ENCODE data around the gene MAP2K5.
A peak's percentile ranks its signal among the peaks of the same experiment; 100 is the strongest.

The MAP2K5 gene

DNA sequence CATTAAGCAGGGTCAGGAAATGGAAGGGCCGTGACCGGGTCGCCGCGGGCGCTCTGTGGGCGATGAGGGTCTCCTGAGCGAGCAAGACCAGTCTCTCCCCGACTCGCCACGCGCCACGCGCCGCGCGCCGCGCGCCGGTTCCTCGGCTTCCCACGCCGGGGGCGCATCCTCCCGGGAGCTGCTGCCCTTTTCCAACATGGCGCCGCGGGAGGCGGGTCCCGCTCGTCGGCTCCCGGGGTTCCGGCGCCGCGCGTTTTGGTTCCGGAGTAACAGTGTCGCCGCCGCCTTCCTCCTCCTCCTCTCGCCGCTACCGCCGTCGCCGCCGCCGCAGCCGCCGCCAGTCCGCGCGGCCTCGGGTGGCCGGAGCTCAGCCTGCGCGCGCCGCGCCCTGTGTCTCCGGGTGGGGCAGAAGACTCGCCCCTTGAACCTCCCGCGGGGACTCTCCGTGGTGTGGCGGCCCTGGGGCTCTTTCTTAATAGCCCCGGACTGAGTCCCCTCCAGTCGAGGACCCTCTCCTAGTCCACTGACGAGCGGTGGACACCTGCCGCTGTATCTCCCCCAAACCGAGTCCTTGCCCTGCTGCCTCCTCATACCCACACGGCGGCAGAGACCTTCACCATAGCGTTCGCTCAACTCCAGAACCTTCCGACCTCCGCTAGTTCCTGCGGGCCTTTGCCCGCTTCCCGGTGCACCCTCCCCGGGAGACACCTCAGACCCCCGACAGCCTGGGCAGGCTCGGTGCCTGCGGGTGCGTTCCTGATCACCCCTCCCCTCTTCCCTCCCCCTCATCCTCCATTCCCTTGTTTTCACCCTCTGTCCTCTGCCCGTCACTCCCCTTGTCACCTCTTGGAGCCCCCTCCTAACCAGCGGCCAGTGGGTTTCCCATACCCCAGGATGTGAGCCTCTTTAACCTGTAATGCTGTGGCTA, at the start of gene MAP2K5:
Gene MAP2K5 (plus strand): TSS at position 284 of the 928 bp plus-strand sequence. CDS start 633 bp downstream, at position 917.
- DNase-seq: peak; percentile 69

DNA sequence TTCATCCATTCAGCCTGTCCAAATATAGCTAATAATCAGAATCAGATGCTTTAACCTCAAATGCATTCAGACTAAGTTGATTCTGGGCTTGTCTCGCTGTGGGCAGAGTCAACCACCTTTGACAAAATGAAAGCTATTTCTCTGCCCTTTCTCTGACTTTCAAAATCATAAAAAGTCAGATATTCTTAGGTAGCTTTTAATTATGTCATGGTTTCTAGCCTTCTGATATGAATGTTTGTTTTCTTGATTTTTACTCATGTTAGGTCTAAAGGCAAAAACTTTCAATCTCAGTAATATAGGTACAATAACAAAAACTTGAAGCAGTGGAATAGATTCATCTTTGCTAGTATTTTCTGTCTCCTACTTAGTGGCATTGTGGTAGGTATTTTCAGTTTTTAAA, 46.9 kb upstream of the MAP2K5 start:
- no peak for DNase-seq

DNA sequence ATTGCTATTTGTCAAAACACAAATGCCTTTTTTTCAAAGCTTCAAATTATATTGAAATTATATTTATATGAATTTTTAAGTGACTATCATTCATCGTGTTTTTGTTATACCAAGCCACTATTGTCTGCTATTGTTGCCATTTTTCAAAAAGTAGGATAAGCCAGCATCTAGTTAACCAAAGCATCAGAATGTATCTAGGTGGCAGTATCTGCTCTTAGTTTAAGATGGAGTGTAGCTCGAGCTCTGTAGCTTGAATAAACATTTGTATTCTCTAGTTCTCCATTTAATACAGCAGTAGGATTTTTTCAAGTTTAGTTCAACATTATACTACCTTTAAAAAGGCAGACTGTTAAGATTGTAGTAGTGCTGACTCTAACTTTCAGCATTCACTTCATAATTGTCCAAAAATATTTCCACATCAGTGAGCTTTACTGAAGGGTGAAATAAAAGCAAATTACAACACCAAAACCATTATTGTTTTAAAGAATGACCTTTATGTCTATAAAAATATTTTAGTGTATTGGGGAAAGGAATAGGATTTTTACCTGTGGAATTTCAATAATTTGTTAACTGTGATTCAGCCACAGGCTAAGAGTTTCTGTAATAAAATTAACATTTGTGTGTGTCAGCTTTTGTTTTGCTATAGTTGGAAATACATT, 41.2 kb upstream of the MAP2K5 start:
- DNase-seq: no peak

DNA sequence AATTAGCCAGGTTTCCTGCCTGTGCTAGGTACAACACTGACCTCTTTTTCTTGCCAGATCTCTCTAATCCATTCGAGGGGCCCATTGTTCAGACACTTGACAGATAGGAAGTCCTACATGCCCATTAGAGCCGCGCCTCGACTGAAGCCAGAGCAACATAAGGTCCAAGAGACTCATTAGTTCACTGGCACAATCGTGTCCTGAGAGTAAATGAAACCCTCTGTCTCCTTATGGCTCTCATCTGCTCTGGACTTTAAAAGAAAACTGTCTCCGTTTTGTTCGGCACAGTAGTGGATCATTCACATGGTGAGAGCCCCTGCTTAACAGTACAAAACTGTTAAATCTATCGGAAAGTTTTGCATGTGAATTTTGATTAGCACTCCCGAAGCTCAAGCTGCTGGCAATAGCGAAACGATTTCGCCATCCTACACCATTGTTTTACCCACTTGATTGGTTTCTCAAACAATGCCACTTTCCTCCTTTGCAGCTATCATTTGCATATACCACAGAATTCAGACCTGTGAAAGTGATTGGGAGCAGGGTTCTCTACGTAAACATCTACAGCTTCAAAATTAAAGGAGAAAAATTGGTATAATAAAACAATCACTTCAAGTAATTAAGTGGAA, 40.6 kb upstream of the MAP2K5 start:
- DNase-seq: no peak

DNA sequence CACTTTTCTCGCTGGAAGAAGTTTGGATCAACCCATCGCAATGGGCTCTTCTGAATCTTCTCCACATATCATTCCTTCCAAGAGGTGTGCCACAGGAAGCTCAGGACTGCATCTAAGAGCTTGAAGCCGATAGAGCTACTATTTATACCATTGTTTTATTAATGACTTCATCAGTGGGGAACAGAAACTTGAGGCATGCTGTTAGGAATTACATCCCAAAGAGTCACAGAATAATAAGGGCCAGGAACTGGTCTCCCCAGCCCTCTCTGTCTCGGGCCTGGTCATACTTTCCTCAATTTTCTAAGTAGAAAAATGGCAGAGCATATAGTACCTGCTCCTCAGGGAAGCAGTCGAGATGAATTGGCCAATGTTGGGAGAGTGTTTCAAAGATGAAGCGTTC, 38.4 kb upstream of the MAP2K5 start:
- DNase-seq: no peak

DNA sequence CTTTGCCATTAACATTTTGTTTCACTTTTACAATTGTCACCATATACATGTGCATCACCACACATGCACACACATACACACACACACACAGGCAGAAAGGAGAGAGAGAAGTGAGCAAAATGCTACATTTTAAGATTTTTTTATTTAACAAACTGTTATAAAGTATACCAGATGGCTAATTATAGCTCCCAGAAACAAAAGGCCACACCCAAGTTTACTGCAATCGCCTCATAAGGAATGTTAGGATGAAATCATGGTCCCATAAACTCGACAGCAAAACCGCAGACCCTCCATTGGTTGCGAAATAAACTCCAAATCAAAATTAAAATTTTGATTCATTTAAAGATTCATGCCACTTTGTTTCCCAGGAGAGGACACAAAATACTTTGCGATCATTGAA, 37.7 kb upstream of the MAP2K5 start:
- DNase-seq: no peak

DNA sequence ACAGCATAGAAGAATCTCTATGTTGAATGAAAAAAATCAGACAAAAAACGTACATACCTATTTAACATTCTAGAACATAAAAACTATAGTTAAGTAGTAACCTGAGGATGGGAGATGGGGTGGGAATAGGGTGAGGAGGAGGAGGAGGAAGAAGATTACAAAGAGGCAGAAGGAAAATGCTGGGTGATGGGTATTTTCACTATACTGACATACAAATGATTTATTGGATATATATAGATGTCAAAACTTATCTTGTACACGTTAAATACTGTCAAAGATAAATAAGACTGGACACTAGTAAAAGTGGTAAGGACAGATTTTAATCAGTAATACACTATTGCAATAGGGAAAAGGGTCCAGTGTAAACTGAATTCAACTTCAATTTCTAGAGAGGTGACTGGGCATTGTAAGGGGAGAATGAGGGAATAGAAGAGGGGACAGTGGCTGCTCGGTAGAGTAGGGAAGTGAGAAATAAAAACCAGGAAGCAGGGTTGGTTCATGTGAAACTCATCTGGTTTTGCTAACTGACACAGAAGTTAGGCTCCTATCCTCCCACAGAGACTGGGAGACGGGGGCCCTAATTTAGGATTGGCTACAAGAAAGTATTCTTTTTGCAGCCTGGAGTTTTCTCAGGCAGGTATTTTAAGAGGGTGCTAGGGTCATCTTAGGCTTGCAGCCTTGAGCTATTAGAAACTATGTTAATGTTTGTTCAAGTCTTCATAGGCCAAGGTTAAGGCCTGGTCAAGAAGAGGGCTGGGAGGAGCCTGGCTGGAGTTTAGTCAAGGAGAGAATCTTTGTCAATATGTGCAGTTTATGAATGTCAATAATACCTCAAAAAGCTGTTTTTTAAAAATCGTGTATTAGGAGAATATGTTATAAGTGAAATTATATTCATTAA, 36.6 kb upstream of the MAP2K5 start:
- no peak for DNase-seq

DNA sequence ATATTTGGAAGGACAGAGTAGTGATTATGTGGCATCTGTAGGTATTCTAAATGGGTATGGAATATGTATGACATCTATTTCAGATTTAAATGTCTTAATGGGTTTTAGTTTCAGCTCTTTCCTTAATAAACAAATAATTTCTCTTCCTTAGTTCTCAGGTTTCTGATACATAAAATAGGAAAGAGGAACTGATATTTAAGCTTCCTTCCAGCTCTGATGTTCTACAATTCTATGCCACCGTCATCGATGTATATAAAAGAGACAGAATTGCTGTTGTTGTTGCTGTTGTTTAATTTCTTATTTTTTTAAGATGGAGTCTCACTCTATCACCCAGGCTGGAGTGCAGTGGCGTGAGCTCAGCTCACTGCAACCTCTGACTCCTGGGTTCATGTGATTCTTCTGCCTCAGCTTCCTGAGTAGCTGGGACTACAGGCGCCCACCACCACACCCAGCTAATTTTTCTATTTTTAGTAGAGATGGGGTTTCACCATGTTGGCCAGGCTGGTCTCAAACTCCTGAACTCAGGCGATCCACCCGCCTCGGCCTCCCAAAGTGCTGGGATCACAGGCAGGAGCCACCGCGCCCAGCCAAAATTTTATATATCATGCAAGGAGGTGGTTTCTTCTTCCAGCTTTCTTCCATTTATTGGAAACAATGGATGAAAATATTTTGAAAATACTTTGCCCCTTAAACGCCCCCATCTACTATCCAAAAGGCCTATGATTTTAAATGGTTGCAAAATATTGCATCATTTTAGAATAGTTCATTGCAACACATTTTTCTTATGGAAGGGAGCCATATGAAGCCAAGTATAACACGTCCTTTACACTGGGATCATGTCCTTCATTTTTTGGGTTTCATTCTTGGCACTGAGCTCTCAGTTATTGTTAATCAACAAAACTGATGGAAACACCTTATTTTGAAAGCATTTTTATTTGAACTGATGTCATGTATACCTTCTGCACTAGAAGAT, 35.4 kb upstream of the MAP2K5 start:
- DNase-seq: no peak

DNA sequence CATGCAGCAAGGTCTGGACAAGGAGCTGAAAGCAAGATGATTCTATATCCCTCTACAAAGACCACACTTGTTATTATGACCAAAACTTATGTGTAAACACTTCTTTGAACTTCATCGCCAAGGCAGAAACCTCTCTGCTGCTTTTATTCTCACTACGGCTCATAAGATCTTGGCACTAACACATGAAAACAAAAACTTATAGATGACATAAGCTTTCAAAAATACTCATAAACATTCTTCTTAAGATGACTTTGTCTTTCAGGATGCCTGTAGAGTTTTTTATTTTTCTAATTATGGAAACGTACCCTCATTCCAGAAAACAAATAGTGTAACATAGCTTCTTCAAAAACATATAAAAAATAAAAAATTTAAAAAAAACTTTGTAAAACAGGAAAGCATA, 34.1 kb upstream of the MAP2K5 start:
- DNase-seq: no peak

DNA sequence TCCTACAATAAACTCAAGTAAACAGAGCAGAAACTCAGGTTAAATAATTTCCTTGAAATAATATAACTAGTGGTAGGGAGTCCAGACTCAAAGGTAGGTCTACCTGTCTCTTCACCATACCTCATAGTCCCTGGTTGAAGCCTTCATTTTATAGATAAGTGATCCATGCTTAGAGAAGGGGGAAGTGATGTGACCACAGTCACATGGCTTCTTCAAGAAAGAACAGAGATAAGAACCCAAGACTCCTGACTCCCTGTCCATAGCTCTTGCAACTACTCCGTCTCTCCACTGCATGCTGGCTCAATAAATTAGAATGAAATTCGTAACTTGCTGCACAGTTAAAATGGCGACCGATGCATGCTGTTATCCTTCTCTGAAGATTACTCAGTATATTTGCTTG, 32.6 kb upstream of the MAP2K5 start:
- DNase-seq: no peak

DNA sequence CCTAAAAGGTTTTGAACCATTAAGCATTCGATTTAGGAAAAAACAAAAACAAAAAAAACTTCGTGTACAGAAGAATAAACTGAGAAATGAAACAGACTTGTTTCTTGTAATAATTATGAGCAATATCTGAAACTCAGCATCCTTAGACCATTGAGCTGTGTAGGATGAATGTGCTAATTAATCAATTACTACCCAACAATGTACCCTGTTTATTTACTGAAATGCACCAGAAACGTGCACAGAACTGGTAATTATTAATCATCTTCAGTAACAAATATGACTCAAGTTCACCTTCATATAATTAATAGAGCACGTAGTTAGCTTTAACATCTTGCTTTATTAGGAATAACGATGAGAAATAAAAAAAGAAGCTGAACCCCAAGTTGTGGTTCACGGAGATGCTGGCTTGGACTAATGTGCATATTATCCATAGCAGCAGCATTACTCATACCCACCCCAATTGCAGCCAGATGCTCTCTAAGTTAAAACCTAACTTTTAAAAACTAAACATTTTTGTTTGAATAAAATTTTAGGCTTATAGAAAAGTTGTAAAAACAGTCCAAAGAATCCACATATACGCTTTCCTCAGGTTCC, 31.8 kb upstream of the MAP2K5 start:
- DNase-seq: no peak

DNA sequence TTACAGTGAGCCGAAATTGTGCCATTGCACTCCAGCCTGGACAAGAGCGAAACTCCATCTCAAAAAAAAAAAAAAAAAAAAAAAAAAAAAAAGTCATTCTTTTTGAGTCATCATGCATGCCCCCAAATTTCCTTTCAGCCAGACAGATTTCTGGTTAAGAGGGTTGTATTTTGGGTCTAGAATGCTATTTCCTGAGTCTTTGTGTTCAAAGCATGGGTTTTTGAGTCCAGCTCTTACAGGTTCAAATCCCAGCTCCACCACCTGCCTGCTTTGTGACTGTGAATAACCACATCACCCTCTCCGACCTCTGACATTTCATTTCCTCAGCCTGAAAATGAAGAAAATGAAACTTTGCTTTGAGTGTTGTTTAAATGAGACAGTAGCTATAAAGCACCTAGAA, 30.9 kb upstream of the MAP2K5 start:
- DNase-seq: no peak

DNA sequence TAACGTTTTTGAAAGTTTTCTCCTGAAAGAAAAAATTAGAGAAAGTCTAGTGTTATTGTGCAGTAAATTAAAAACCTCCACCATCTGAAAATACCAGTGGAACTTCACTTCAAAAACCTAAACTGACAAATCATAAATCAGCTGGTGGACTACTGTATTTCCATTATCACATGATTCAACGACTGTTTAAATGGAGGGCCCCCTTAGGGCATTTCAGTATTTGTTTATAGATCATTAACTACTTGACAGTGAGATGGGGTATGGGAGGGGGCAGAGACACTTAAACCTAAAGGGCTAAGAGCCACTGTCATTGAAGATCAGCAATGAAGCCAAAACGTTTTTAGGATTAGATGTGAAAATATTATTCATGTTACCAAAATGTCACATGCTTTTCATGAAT, 30.4 kb upstream of the MAP2K5 start:
- no peak for DNase-seq

DNA sequence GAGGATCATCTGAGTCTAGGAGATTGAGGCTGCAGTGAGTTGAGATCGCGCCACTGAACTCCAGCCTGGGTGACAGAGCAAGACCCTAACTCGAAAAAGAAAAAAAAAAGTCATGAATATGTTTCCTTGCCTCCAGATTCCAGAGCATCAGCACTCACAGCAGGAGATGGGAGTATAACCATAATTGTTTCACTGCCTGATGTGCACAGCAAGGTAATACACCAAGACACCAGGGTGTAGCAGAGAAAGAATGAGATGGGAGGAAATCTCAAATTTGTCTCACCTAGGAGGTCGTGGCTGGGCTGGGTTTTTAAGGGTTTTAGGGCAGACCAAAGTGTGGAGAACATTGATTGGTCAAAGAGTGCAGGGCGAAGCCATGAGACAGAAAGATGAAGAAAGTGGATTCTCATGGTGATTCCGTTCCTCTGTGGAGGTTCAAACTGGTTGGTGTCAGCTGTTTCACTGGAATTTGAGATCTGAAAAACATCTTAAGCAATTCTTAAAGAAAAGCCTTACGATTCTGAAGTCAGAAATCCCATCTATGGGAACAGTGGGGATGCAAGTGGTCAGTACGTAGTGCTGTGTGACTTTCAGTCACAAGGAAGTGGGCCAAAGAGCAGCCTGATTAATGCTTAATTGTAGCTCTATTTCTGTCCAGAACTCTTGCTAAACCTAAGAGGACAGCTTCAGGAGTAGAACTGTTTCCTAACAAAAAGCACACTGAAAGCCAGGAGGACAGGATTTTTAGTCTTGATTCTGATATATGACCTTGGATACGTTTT, 29.4 kb upstream of the MAP2K5 start:
- no peak for DNase-seq

DNA sequence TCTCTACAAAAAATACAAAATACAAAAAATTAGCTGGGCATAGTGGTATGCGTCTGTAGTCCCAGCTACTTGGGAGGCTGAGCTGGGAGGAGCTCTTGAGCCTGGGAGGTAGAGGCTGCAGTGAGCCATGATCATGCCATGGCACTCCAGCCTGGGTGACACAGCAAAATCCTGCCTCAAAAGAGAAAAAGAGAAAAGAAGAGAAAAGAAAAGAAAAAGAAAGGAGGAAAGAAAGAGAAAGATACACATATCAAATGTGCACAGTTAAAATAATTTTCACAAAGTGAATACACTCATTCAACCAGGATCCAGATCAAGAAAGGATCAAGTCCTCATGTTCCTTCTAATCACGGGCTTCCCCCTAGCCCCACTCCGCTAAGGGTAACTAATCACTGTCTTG, 27.4 kb upstream of the MAP2K5 start:
- DNase-seq: no peak

DNA sequence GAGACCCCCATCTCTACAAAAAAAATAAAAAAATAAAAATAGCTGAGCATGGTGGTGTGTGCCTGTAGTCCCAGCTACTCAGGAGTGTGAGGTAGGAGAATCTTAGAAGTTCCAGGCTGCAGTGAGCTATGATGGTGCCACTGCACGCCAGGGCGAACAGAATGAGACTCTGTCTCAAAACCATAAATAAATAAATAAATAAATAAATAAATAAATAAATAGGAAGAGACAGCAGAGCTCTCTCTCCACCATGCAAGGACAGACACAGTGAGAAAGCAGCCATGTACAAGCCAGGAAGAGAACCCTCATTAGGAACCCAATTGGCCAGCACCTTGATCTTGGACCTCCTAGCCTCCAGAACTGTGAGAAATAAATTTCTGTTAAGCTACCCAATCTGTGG, 26.9 kb upstream of the MAP2K5 start:
- no peak for DNase-seq

DNA sequence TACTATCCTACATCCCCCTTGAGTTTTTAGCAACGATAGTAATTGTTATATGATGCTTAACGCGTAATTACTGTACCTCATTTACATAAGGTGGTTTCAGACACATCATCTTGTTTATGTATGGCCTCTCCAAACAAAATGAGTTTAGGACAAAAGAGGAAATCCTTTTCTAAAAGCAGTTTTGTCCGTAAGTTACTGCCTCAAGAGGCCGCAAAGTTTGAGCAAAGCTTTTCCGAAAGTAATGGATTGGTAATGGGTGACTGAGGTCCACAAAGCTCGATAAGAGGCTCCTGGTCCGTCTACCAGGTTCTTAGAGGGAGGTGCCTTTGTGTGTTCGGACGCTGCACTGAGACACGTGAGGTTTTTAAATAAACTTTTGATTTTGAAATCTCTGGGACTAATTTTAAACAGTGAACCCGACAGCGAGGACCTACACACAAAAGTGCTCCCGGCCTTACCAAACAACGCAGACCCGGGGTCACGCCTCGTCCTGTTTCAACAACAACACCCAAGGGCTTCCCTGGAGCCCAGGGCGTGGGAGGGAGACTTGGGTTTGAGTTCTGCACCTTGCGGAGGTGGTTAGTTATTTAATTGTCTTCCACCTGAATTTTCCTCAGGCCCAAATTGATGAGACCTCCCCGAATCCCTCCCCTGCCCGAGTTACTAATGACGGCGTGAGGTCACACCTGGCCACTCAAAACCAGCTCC, 22.0 kb upstream of the MAP2K5 start:
- DNase-seq: peak; percentile 1

DNA sequence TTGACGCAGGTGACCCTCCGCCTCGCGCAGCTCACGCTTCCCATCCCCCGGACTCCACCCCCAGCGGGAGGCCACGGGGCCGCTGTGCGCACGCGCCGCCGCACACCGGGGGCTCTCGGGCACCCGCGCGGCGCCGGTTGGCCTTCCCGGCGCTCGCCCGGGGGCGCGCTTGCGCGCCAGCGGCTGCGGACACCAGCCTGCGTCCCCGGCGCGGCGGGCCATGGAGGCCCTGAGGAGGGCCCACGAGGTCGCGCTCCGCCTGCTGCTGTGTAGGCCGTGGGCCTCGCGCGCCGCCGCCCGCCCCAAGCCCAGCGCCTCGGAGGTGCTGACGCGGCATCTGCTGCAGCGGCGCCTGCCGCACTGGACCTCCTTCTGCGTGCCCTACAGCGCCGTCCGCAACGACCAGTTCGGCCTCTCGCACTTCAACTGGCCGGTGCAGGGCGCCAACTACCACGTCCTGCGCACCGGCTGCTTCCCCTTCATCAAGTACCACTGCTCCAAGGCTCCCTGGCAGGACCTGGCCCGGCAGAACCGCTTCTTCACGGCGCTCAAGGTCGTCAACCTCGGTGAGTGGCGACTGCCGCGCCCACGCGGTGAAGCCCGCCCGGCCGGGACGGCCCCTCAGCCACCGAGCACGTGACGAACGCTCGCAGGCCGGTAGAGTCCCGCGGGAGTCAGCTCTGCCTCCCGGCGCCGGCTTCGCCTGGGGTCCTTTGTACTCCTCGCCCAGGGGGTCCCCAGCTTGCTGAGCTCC, 21.3 kb upstream of the MAP2K5 start, which contains the start of gene C15orf61:
Gene C15orf61 (plus strand): TSS at position 103 of the 754 bp plus-strand sequence. CDS start 118 bp downstream, at position 221.
- peak; percentile 72 for DNase-seq

Data from activated T-cell treated with anti-CD3 and anti-CD28 coated beads for 4 hours (primary cell).